ENCODE results near the gene PDSS1. TPM values are rescaled to one million over a fixed set of nuclear protein-coding genes. Genes with fewer than 3 reads are reported as not detected.

The PDSS1 gene
- total RNA-seq, 1 experiment from 2014 or later, result 18.4 TPM

- Histone ChIP-seq H2AFZ (ENCODE audit: low read length) (no peak overlapping the region), H3K14ac (ENCODE audit: insufficient read depth, low read length) (no peak overlapping the region; the same call in 1 of the 2 replicates), H3K4me2 (ENCODE audit: insufficient read depth, insufficient read length, low read length) (no peak overlapping the region), H3K56ac (ENCODE audit: insufficient read length, low read depth, low read length) (no peak overlapping the region), H2BK120ac (ENCODE audit: low read depth, low read length, poor library complexity, severe bottlenecking) (no peak overlapping the region), H3K4me1 (ENCODE audit: insufficient read depth, low read length) (peaks cover 13% of the 10 kb centered on the region; the same call in 1 of the 2 replicates), H3T11ph (ENCODE audit: low read length) (no peak overlapping the region), H2BK20ac (ENCODE audit: low read depth, low read length, poor library complexity, severe bottlenecking) (no peak overlapping the region), H3K4ac (ENCODE audit: low read depth, low read length) (no peak overlapping the region), H3K27ac (ENCODE audit: insufficient read length, low read depth, low read length) (peak overlapping the region; percentile 29), H3K23me2 (ENCODE audit: insufficient read length, low read depth, low read length, poor library complexity, severe bottlenecking) (no peaks in the 10 kb centered on the region), H3K23ac (ENCODE audit: insufficient read length, low read depth, low read length) (no peak overlapping the region), H3K9ac (ENCODE audit: extremely low read depth, insufficient read length, low read length) (no peak overlapping the region), H3K79me1 (ENCODE audit: insufficient read depth, low read depth, low read length, poor library complexity, severe bottlenecking) (peaks cover 4% of the 10 kb centered on the region), H2BK5ac (ENCODE audit: insufficient read length, low read length) (no peak overlapping the region), H2BK15ac (ENCODE audit: low read depth, low read length) (no peak overlapping the region), H4K91ac (ENCODE audit: insufficient read length, low read depth, low read length) (no peak overlapping the region), H3K79me2 (ENCODE audit: insufficient read depth, low read length) (peaks cover 4% of the 10 kb centered on the region; the same call in 1 of the 2 replicates), H4K20me1 (ENCODE audit: control insufficient read depth, insufficient read depth, insufficient read length) (no peaks in the 10 kb centered on the region), H4K8ac (replicated peaks; ENCODE audit: insufficient read length, low read depth, low read length) (no peak overlapping the region), H3K27me3 (ENCODE audit: insufficient read depth, low read length) (no peaks in the 10 kb centered on the region), H3K18ac (ENCODE audit: insufficient read length, low read depth, low read length) (peak overlapping the region; percentile 42), H2AK5ac (ENCODE audit: insufficient read length, low read length) (no peak overlapping the region), H4K5ac (ENCODE audit: insufficient read length, low read depth, low read length) (no peak overlapping the region), H3K9me3 (ENCODE audit: control insufficient read depth, low read depth, low read length) (no peaks in the 10 kb centered on the region), H2BK12ac (ENCODE audit: insufficient read length, low read depth, low read length) (no peak overlapping the region)
- H3K36me3 Mint-ChIP-seq (ENCODE audit: insufficient read depth in 1 of 3, low read depth in 3 of 3), result no peaks in the 10 kb centered on the region
- H3K27me3 Mint-ChIP-seq (ENCODE audit: low read depth), result no peaks in the 10 kb centered on the region
- H3K9me3 Mint-ChIP-seq, result no peaks in the 10 kb centered on the region
- WGBS (ENCODE audit: extremely low coverage, insufficient read length, low lambda C conversion rate), result no CpG with 5 or more reads among the region's 2 CpGs
- peaks cover 28 to 48% of the 10 kb centered on the region in 2 experiments for H3K4me1 Mint-ChIP-seq
- no peak for DNase-seq
- TF ChIP-seq CTCF (conservative IDR thresholded peaks at IDR 0.05), result no peak
- peak overlapping the region in 2 of 3 experiments; percentile 42 to 62; a peak in 4 of 7 replicates for H3K27ac Mint-ChIP-seq
- H3K4me3 Mint-ChIP-seq, result no peak overlapping the region
Observed at GRCh38 chr10:26781797-26782196, 84.3 kb downstream of the PDSS1 start.
